Heart right ventricle (tissue), 16 donors: ENCODE measurements around the gene BACH1. TPM values are rescaled to one million over a fixed set of nuclear protein-coding genes. Genes with fewer than 3 reads are reported as not detected.
"Not testable (repeated sequence)": the region's sequence is repeated elsewhere in the genome, so short reads cannot be mapped to it uniquely, and the experiment has no call there.

Experiments used
- ATAC-seq, 8 donors: fragments of 200-7000 bp; cut with Tn5 transposase; one replicate each; pipeline ENCODE4 v1.9.1; 2020; ENCODE audit warnings: mild to moderate bottlenecking in 8 of 8, moderate library complexity in 8 of 8, moderate number of reproducible peaks in 1 of 8
- DNase-seq, 2 donors: peaks; one replicate each; pipeline ENCODE4 v3.0.0-alpha.2; 2020
- H3K27ac ChIP-seq, 10 donors: fragments of 200-600 bp; sonication (generic) in 2 of 10; one replicate each; pipeline versions ENCODE4 v1.5.0 to v1.8.0; 2020 to 2022; ENCODE audit warnings: mild to moderate bottlenecking in 3 of 10
- H3K27me3 ChIP-seq, 7 donors: fragments of 200-600 bp; one replicate each; pipeline ENCODE4 v1.8.0; 2021 to 2022; ENCODE audit warnings: mild to moderate bottlenecking in 2 of 7
- H3K36me3 ChIP-seq, 9 donors: fragments of 200-600 bp; sonication (generic) in 1 of 9; one replicate each; pipeline versions ENCODE4 v1.5.0 to v1.8.0; 2020 to 2022; ENCODE audit warnings: mild to moderate bottlenecking in 2 of 9
- H3K4me1 ChIP-seq, 9 donors: fragments of 200-600 bp; sonication (generic) in 1 of 9; one replicate each; pipeline versions ENCODE4 v1.5.0 to v1.8.0; 2020 to 2022; ENCODE audit warnings: mild to moderate bottlenecking in 4 of 9
- H3K4me3 ChIP-seq, 10 donors: fragments of 200-600 bp; sonication (generic) in 2 of 10; one replicate each; pipeline versions ENCODE4 v1.5.0 to v1.8.0; 2020 to 2022; ENCODE audit warnings: mild to moderate bottlenecking in 7 of 10, moderate library complexity in 2 of 10
- H3K9me3 ChIP-seq, 11 donors: fragments of 200-600 bp in 10 of 11; sonication (generic) in 2 of 11; one replicate each; pipeline versions ENCODE4 v1.5.0 to v1.8.0; 2013 to 2022; ENCODE audit warnings: mild to moderate bottlenecking in 2 of 11, control low read depth in 1 of 11, moderate library complexity in 1 of 11
- CTCF ChIP-seq, 9 donors: fragments of 200-600 bp; sonication (generic) in 2 of 9; IDR thresholded peaks; one replicate each; pipeline versions ENCODE4 v1.5.0 to v1.8.0; 2021 to 2022; ENCODE audit warnings: antibody characterized with exemption in 9 of 9, mild to moderate bottlenecking in 5 of 9, moderate library complexity in 1 of 9
- WGBS, 2 donors: extraction: QIAGEN DNeasy Blood & Tissue Kit; methylation state at CpG; one replicate each; pipeline ENCODE4 v1.1.7; 2013; ENCODE audit warnings: inconsistent platforms in 1 of 2; 5-methylcytosine and 5-hydroxymethylcytosine counted together
- intact Hi-C, 10 donors: fragments of 100-400 bp; cut with DNase I; formaldehyde crosslinking; loops; one replicate each; pipeline versions ENCODE4 v1.11.1 to v1.14.2; 2022
- polyA plus RNA-seq, 2 donors: library from polyadenylated mRNA; stranded (reverse); fragments of 200-250 nt; gene quantifications; one replicate each; pipeline ENCODE4 v1.2.3, GENCODE V29; 2013
- total RNA-seq, 10 donors: library from RNA; stranded (reverse); fragmentation: NEBNext Ultra II Directional in 3 of 10; extraction: Animal tissue kit (Norgen Biotek cat#: 25700) in 3 of 10; gene quantifications; one replicate each; pipeline versions ENCODE4 v1.2.1 to v1.2.4, GENCODE V29; 2021 to 2023
- donor health status: Arrhythmogenic right ventricular cardiomyopathy.
- donor health status: ischemic (EF 13 %, LVEDD 7.1; RV severe dilation, severe dysfunction).
- donor health status: healthy with polysubstance abuse.
- donor health status: DM: no; HTN: yes; CAD: no.
- donor health status: DM: no; HTN: no; CAD: no.
- donor health status: ischemic (EF 25% LVEDD 6.9; RV normal size, moderate dysfunction).
- donor health status: ischemic (EF 25% LVEDD 5.7; RV mildly dilated, moderate dysfunction).
- donor health status: healthy.
- donor health status: DM: yes; HTN: yes; CAD: no.
- donor health status: Ischemic cardiomyopathy.
- donor health status: ischemic (EF 35%, LVEDD 5.7; RV mildly dilated, moderate dysfunction).
- donor health status: nonischemic (EF 11% LVEDD 7.7; RV severe dilation, severe dysfunction).
- donor health status: DM: yes; HTN: yes; CAD: no.
- donor health status: PGD.
- donor health status: ischemic (EF 29% LVEDD 5.4; RV normal size, mild dysfunction).
- donor health status: nonischemic (EF 23%, LVEDD 6.1; RV moderate dilation, normal function).

The BACH1 gene
- total and polyA plus RNA-seq, 12 donors = 2.7 to 78.7 (median 44.5) TPM

DNA sequence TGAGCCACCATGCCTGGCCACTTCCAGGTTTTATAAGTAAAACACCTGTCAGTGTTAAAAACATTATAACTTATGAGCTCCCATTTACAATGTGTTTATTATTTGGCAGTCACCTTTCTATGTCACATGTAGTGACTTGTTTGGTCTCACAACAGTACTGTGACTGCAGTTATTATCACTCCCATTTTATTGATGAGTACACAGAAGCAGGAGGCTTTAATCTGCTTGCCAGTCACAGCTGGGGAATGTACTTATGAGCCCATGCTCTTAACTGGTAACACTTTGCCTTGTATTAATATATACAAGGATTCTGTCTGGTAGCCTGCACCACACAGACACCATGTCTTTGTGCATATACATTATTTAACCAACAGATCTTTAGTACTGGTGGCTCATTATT, 31.1 kb upstream of the BACH1 start:
- H3K9me3 ChIP-seq = no peaks in the 10 kb centered on the region
- no peak overlapping the region for H3K4me3 ChIP-seq
- H3K36me3 ChIP-seq = no peaks in the 10 kb centered on the region
- DNase-seq (no peak), ATAC-seq (no peak)
- intact Hi-C loops = no loop called here
- H3K4me1 ChIP-seq = no peaks in the 10 kb centered on the region
- no peak overlapping the region for H3K27ac ChIP-seq
- no peaks in the 10 kb centered on the region for H3K27me3 ChIP-seq
- no peak for TF ChIP-seq CTCF (IDR thresholded peaks at IDR 0.05)

DNA sequence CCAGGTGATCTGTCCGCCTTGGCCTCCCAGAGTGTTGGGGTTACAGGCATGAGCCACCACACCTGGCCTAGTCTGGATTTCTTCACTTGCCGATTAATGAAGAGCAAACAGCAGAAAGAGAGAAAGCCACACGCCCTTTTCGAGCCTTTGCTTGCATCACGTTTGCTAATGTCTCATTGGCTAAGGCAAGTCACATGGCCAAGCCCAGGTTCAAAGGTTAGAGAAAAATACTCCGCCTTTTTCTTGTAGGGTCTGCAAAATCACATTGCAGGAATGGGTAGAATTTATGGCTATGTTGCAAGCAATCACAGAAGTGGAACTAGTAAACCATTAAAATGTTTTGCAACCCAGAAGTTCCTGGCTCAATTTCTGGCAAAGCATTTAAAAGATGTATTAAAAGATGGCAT, 26.8 kb upstream of the BACH1 start:
- Histone ChIP-seq H3K36me3 (no peaks in the 10 kb centered on the region), H3K27me3 (no peaks in the 10 kb centered on the region), H3K4me1 (no peaks in the 10 kb centered on the region), H3K4me3 (no peak overlapping the region), H3K9me3 (no peaks in the 10 kb centered on the region), H3K27ac (no peak overlapping the region)
- TF ChIP-seq CTCF (IDR thresholded peaks at IDR 0.05) = no peak
- DNase-seq (no peak), ATAC-seq (no peak)
- intact Hi-C loops = no loop called here
- 95 to 96% methylated on average over 6 of the region's 6 CpGs for WGBS, 2 donors

- intact Hi-C loops = no loop called here
- no peak overlapping the region for H3K27ac ChIP-seq
- no peak for ATAC-seq
- TF ChIP-seq CTCF (IDR thresholded peaks at IDR 0.05) = no peak
- peaks cover 0 to 10% (median 0%) of the 10 kb centered on the region in 11 donors for H3K9me3 ChIP-seq
- DNase-seq = no peak
- no peak overlapping the region for H3K4me3 ChIP-seq
- H3K27me3 ChIP-seq = no peaks in the 10 kb centered on the region
- H3K4me1 ChIP-seq = no peaks in the 10 kb centered on the region
- H3K36me3 ChIP-seq = no peaks in the 10 kb centered on the region
These were observed 21.3 kb upstream of the BACH1 start for GRCh38 chr21:29277442-29277841.

DNA sequence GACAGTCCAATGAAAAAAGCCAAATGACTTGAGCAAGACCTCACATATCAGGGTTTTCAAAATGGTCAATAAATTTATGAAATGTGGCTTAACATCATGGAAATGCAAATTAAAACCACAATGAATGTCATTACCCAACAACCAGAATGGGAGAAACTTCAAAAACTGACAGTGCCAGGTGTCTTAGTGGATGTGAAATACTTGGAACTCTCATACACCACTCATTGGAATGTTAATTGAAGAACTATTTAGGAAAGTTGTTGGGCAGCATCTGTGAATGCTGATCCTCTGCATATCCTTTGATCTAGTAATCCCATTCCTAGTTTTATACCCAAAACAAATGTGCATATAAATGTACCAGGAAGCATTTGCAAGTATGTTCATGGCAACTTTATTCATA, 19.2 kb upstream of the BACH1 start:
- TF ChIP-seq CTCF (IDR thresholded peaks at IDR 0.05) = no peak
- intact Hi-C loops = no loop called here
- ATAC-seq = no peak
- no peaks in the 10 kb centered on the region for H3K27me3 ChIP-seq
- H3K27ac ChIP-seq = no peak overlapping the region
- H3K4me3 ChIP-seq = no peak overlapping the region
- H3K36me3 ChIP-seq = no peaks in the 10 kb centered on the region
- no peaks in the 10 kb centered on the region for H3K4me1 ChIP-seq
- peaks cover 0 to 10% (median 0%) of the 10 kb centered on the region in 11 donors for H3K9me3 ChIP-seq
- DNase-seq = no peak

GRCh38 chr21:29281801-29282200, 16.9 kb upstream of the BACH1 start:
- ATAC-seq, H3K27ac ChIP-seq, H3K36me3 ChIP-seq, DNase-seq, H3K27me3 ChIP-seq, H3K4me3 ChIP-seq, intact Hi-C loops: not testable (repeated sequence)
- Histone ChIP-seq H3K4me1 (peaks cover 0 to 12% (median 0%) of the 10 kb centered on the region in 9 donors), H3K9me3 (peaks cover 0 to 10% (median 0%) of the 10 kb centered on the region in 11 donors)
- WGBS, 2 donors = 91 to 95% methylated on average over 3 of the region's 3 CpGs
